Keratinocyte (primary cell): ENCODE data around the gene NNAT. TPM values are rescaled to one million over a fixed set of nuclear protein-coding genes. Genes with fewer than 3 reads are reported as not detected.

Experiments
- DNase-seq: peaks from one replicate; pipeline ENCODE4 v3.0.0-alpha.2; 2011; ENCODE audit warnings: low read depth, missing footprints, low spot score
- FAIRE-seq: peaks from 2 replicates; lab custom pipeline; 2011; peaks lifted over from hg19 to GRCh38; lab: Jason Lieb, UNC
- H2AFZ ChIP-seq: 2 replicates; pipeline ENCODE4 v1.6.0; 2012; ENCODE audit warnings: low read length, control low read depth, inconsistent platforms; ENCODE audit not compliant: control insufficient read depth
- H3K27ac ChIP-seq: 2 replicates; pipeline ENCODE4 v1.5.1; 2011; ENCODE audit warnings: low read length; ENCODE audit not compliant: control insufficient read depth, insufficient read depth
- H3K27me3 ChIP-seq: 3 replicates; pipeline ENCODE4 v1.6.0; 2011; ENCODE audit warnings: low read length; ENCODE audit not compliant: control insufficient read depth, insufficient read depth; ENCODE audit errors: extremely low read depth
- H3K36me3 ChIP-seq, 2 experiments: 2 replicates in 1 of 2; 3 replicates in 1 of 2; pipeline ENCODE4 v1.5.1; 2011; ENCODE audit warnings: low read length in 2 of 2, mild to moderate bottlenecking in 1 of 2; ENCODE audit not compliant: control insufficient read depth in 2 of 2, insufficient read depth in 2 of 2; ENCODE audit errors: extremely low read depth in 1 of 2
- H3K4me1 ChIP-seq: 3 replicates; pipeline ENCODE4 v1.5.1; 2011; ENCODE audit warnings: low read length; ENCODE audit not compliant: control insufficient read depth, insufficient read depth; ENCODE audit errors: extremely low read depth
- H3K4me2 ChIP-seq: 3 replicates; pipeline ENCODE4 v1.6.0; 2011; ENCODE audit warnings: low read depth, low read length; ENCODE audit not compliant: control insufficient read depth, insufficient read depth; ENCODE audit errors: extremely low read depth
- H3K4me3 ChIP-seq, 3 experiments: fragments of 200-600 bp in 1 of 3; sonication (generic) in 1 of 3; 2 replicates in 2 of 3; 3 replicates in 1 of 3; pipeline ENCODE4 v1.5.1; 2011 to 2016; ENCODE audit warnings: low read length in 3 of 3, mild to moderate bottlenecking in 3 of 3, control low read depth in 2 of 3, inconsistent platforms in 1 of 3, low read depth in 1 of 3, mixed read lengths in 1 of 3, mixed run types in 1 of 3, moderate library complexity in 1 of 3; ENCODE audit not compliant: control insufficient read depth in 2 of 3, insufficient read depth in 2 of 3; ENCODE audit errors: extremely low read depth in 1 of 3
- H3K79me2 ChIP-seq: 2 replicates; pipeline ENCODE4 v1.6.0; 2012; ENCODE audit warnings: low read length; ENCODE audit not compliant: control insufficient read depth, insufficient read depth
- H3K9ac ChIP-seq: 3 replicates; pipeline ENCODE4 v1.6.0; 2011; ENCODE audit warnings: low read length; ENCODE audit not compliant: control insufficient read depth, insufficient read depth; ENCODE audit errors: extremely low read depth
- H3K9me1 ChIP-seq: 3 replicates; pipeline ENCODE4 v1.6.0; 2011; ENCODE audit warnings: low read length; ENCODE audit not compliant: control insufficient read depth, insufficient read depth; ENCODE audit errors: extremely low read depth
- H3K9me3 ChIP-seq: 2 replicates; pipeline ENCODE4 v1.5.1; 2012; ENCODE audit warnings: low read depth, low read length; ENCODE audit not compliant: control insufficient read depth
- H4K20me1 ChIP-seq: 3 replicates; pipeline ENCODE4 v1.6.0; 2011; ENCODE audit warnings: low read length; ENCODE audit not compliant: control insufficient read depth, insufficient read depth; ENCODE audit errors: extremely low read depth
- CTCF ChIP-seq, 3 experiments: IDR thresholded peaks in 1 of 3; conservative IDR thresholded peaks in 1 of 3; optimal IDR thresholded peaks in 1 of 3; 2 replicates in 2 of 3; 3 replicates in 1 of 3; pipeline versions ENCODE3 to v1.5.1; 2011; ENCODE audit warnings: low read length in 3 of 3, mild to moderate bottlenecking in 3 of 3, moderate library complexity in 2 of 3, control low read depth in 1 of 3, inconsistent platforms in 1 of 3; ENCODE audit not compliant: insufficient read depth in 2 of 3; ENCODE audit errors: extremely low read depth in 1 of 3
- EZH2 ChIP-seq: IDR thresholded peaks from one replicate; pipeline ENCODE4 v1.6.1; 2012; ENCODE audit warnings: inconsistent platforms, mild to moderate bottlenecking, low read length, moderate library complexity
- dilution Hi-C: fragments of 300-500 bp; cut with MboI; formaldehyde crosslinking; loops from one replicate; pipeline ENCODE4 v1.7.0; 2020; ENCODE audit warnings: low sequenced_read_pairs; ENCODE audit not compliant: extremely low pct_ligation_motif_present
- polyA plus RNA-seq, 5 experiments: library from polyadenylated mRNA; depleted of rRNA in 3 of 5; stranded (reverse) in 3 of 5; stranded (forward) in 1 of 5; unstranded in 1 of 5; fragments of >200 nt; gene quantifications; 1 replicate in 1 of 5; 2 replicates in 3 of 5; 3 replicates in 1 of 5; pipeline versions ENCODE4 v1.2.1 to v1.2.3, GENCODE V29; 2011 to 2012; ENCODE audit warnings: missing spikeins in 2 of 5, low read depth in 1 of 5, low replicate concordance in 1 of 5

NNAT gene
- polyA plus RNA-seq, 1 donor (not counting 4 experiments of a cell fraction or from before 2014, with no cell fraction given), result 0.79 TPM

GRCh38 chr20:37519508-37520418 is 1.3 kb upstream of the NNAT start:
- H3K9me3 ChIP-seq, result no peaks in the 10 kb centered on the region
- dilution Hi-C loops, result no loop called here
- no peak for FAIRE-seq
- no peaks in the 10 kb centered on the region for H3K27me3 ChIP-seq
- no peak overlapping the region for H3K27ac ChIP-seq
- H3K4me3 ChIP-seq, result no peak overlapping the region
- no peak overlapping the region for H2AFZ ChIP-seq
- no peak for TF ChIP-seq EZH2
- TF ChIP-seq CTCF (optimal IDR thresholded peaks at IDR 0.05 in 1 of 3, IDR thresholded peaks at IDR 0.05 in 1 of 3, conservative IDR thresholded peaks at IDR 0.05 in 1 of 3; ENCODE audit: extremely low read depth in 1 of 3, insufficient read depth in 2 of 3, low read length in 3 of 3), result peak; percentile 8 to 16 (median 11)
- H3K4me1 ChIP-seq, result peaks cover 29% of the 10 kb centered on the region
- DNase-seq, result no peak
- peaks cover 99% of the 10 kb centered on the region for H3K79me2 ChIP-seq
- H3K9me1 ChIP-seq, result peaks cover 22% of the 10 kb centered on the region
- H4K20me1 ChIP-seq, result peaks cover 78% of the 10 kb centered on the region
- peaks cover 30 to 56% of the 10 kb centered on the region in 2 experiments for H3K36me3 ChIP-seq
- no peak overlapping the region for H3K9ac ChIP-seq
- peak overlapping the region; percentile 7 for H3K4me2 ChIP-seq

GRCh38 chr20:37520419-37520955 is 563 bp upstream of the NNAT start:
- no peak overlapping the region for H3K4me3 ChIP-seq
- H4K20me1 ChIP-seq, result peaks cover 80% of the 10 kb centered on the region
- dilution Hi-C loops, result no loop called here
- peaks cover 36% of the 10 kb centered on the region for H3K4me1 ChIP-seq
- H2AFZ ChIP-seq, result no peak overlapping the region
- H3K27ac ChIP-seq, result no peak overlapping the region
- H3K9me1 ChIP-seq, result peaks cover 19% of the 10 kb centered on the region
- H3K9ac ChIP-seq, result no peak overlapping the region
- no peak for DNase-seq
- no peaks in the 10 kb centered on the region for H3K9me3 ChIP-seq
- H3K27me3 ChIP-seq, result no peaks in the 10 kb centered on the region
- no peak for FAIRE-seq
- peaks cover 97% of the 10 kb centered on the region for H3K79me2 ChIP-seq
- no peak for TF ChIP-seq CTCF (optimal IDR thresholded peaks at IDR 0.05 in 1 of 3, IDR thresholded peaks at IDR 0.05 in 1 of 3, conservative IDR thresholded peaks at IDR 0.05 in 1 of 3; ENCODE audit: extremely low read depth in 1 of 3, insufficient read depth in 2 of 3, low read length in 3 of 3)
- no peak for TF ChIP-seq EZH2
- no peak overlapping the region for H3K4me2 ChIP-seq
- H3K36me3 ChIP-seq, result peaks cover 25 to 49% of the 10 kb centered on the region in 2 experiments
